Fibroblast of lung (primary cell): ENCODE measurements around the gene INSR. TPM values are rescaled to one million over a fixed set of nuclear protein-coding genes. Genes with fewer than 3 reads are reported as not detected.
A peak's percentile ranks its signal among the peaks of the same experiment; 100 is the strongest.

ENCODE experiments used
- DNase-seq, 2 donors: peaks; one replicate each; pipeline versions ENCODE4 v3.0.0 to v3.0.0-alpha.2; 2010; ENCODE audit warnings: low read depth in 2 of 2
- H2AFZ ChIP-seq: 2 replicates; pipeline ENCODE4 v1.5.1; 2012; ENCODE audit warnings: low read length, control low read depth, inconsistent platforms
- H3K27ac ChIP-seq: 2 replicates; pipeline ENCODE4 v1.5.1; 2011; ENCODE audit warnings: low read length, control low read depth; ENCODE audit not compliant: insufficient read depth
- H3K27me3 ChIP-seq: 2 replicates; pipeline ENCODE4 v1.5.1; 2011; ENCODE audit warnings: mild to moderate bottlenecking, low read length; ENCODE audit not compliant: control insufficient read depth, insufficient read depth
- H3K36me3 ChIP-seq: 2 replicates; pipeline ENCODE4 v1.5.1; 2011; ENCODE audit warnings: low read length; ENCODE audit not compliant: control insufficient read depth, insufficient read depth
- H3K4me1 ChIP-seq: 2 replicates; pipeline ENCODE4 v1.5.1; 2011; ENCODE audit warnings: low read length; ENCODE audit not compliant: control insufficient read depth, insufficient read depth; ENCODE audit errors: extremely low read depth
- H3K4me2 ChIP-seq: 2 replicates; pipeline ENCODE4 v1.5.1; 2011; ENCODE audit warnings: low read length, control low read depth; ENCODE audit not compliant: insufficient read depth; ENCODE audit errors: extremely low read depth
- H3K4me3 ChIP-seq, 4 experiments: fragments of 200-600 bp in 1 of 4; sonication (generic) in 1 of 4; replicated peaks in 1 of 4; 2 replicates each; pipeline ENCODE4 v1.5.1; 2011 to 2016; ENCODE audit warnings: low read length in 4 of 4, low read depth in 3 of 4, mild to moderate bottlenecking in 3 of 4, control low read depth in 2 of 4, inconsistent platforms in 1 of 4, mixed read lengths in 1 of 4; ENCODE audit not compliant: insufficient read depth in 1 of 4; ENCODE audit errors: control extremely low read depth in 1 of 4
- H3K79me2 ChIP-seq: 2 replicates; pipeline ENCODE4 v1.5.1; 2012; ENCODE audit warnings: mild to moderate bottlenecking, low read length, inconsistent platforms; ENCODE audit not compliant: control insufficient read depth, insufficient read depth
- H3K9ac ChIP-seq: 2 replicates; pipeline ENCODE4 v1.5.1; 2011; ENCODE audit warnings: mild to moderate bottlenecking, low read length, control low read depth; ENCODE audit not compliant: insufficient read depth
- H3K9me3 ChIP-seq: 2 replicates; pipeline ENCODE4 v1.5.1; 2012; ENCODE audit warnings: low read depth, low read length; ENCODE audit not compliant: control insufficient read depth, insufficient read depth
- H4K20me1 ChIP-seq: 2 replicates; pipeline ENCODE4 v1.5.1; 2011; ENCODE audit warnings: low read length; ENCODE audit not compliant: control insufficient read depth, insufficient read depth; ENCODE audit errors: extremely low read depth
- EZH2 ChIP-seq: IDR thresholded peaks from 2 replicates; pipeline ENCODE4 v1.5.1; 2012; ENCODE audit warnings: low read length, control low read depth, mild to moderate bottlenecking; ENCODE audit errors: missing control alignments
- polyA plus RNA-seq, 2 donors: library from polyadenylated mRNA; depleted of rRNA in 1 of 2; stranded (reverse) in 1 of 2; unstranded in 1 of 2; fragments of >200 nt; gene quantifications; 2 replicates each; pipeline ENCODE4 v1.2.1, GENCODE V29; 2011 to 2012; ENCODE audit warnings: missing spikeins in 1 of 2
- total RNA-seq: library from RNA; depleted of rRNA; stranded (reverse); fragments of >200 nt; gene quantifications from 2 replicates; pipeline ENCODE4 v1.2.1, GENCODE V29; 2014
- TF ChIP-seq, protein P1 (sequence below), 2 donors: IDR thresholded peaks in 1 of 2; conservative IDR thresholded peaks in 1 of 2; 1 replicate in 1 of 2; 2 replicates in 1 of 2; pipeline ENCODE4 v1.5.1; 2011 to 2012; ENCODE audit warnings: low read length in 2 of 2, control low read depth in 1 of 2, inconsistent platforms in 1 of 2, low read depth in 1 of 2, mild to moderate bottlenecking in 1 of 2

INSR gene
- total and polyA plus RNA-seq, 2 donors (not counting 1 experiment from before 2014, with no cell fraction given), result 3.7 to 23.9 TPM

- TF ChIP-seq EZH2, result no peak
- TF ChIP-seq, protein P1, sequence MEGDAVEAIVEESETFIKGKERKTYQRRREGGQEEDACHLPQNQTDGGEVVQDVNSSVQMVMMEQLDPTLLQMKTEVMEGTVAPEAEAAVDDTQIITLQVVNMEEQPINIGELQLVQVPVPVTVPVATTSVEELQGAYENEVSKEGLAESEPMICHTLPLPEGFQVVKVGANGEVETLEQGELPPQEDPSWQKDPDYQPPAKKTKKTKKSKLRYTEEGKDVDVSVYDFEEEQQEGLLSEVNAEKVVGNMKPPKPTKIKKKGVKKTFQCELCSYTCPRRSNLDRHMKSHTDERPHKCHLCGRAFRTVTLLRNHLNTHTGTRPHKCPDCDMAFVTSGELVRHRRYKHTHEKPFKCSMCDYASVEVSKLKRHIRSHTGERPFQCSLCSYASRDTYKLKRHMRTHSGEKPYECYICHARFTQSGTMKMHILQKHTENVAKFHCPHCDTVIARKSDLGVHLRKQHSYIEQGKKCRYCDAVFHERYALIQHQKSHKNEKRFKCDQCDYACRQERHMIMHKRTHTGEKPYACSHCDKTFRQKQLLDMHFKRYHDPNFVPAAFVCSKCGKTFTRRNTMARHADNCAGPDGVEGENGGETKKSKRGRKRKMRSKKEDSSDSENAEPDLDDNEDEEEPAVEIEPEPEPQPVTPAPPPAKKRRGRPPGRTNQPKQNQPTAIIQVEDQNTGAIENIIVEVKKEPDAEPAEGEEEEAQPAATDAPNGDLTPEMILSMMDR (conservative IDR thresholded peaks at IDR 0.05 in 1 of 2, IDR thresholded peaks at IDR 0.05 in 1 of 2; ENCODE audit: low read depth in 1 of 2, low read length in 2 of 2), result peak; percentile 10 to 24
- peak in 1 of 2 donors; percentile 11 for DNase-seq
These were observed 32.1 kb upstream of the INSR start for GRCh38 chr19:7326105-7326877.

DNA sequence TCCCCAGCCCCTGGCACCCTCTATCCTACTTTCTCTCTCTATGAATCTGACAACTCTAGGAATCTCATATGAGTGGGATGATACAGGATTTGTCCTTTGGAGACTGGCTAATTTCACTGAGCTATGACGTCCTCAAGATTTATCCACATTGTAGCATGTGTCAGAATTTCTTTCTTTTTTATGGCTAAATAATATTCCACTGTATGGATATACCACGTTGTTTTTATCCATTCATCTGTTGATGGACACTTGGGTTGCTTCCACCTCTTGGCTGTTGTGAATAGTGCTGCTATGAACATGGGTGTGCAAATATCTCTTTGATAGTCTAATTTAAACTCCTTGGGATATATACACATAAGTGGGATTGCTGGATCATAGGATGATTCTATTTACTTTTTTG, 24.0 kb upstream of the INSR start:
- no peak for DNase-seq
- H3K9me3 ChIP-seq, result no peaks in the 10 kb centered on the region
- H3K9ac ChIP-seq, result no peak overlapping the region
- no peaks in the 10 kb centered on the region for H3K27me3 ChIP-seq
- no peaks in the 10 kb centered on the region for H4K20me1 ChIP-seq
- no peak overlapping the region for H3K4me3 ChIP-seq
- TF ChIP-seq, protein P1 (conservative IDR thresholded peaks at IDR 0.05 in 1 of 2, IDR thresholded peaks at IDR 0.05 in 1 of 2; ENCODE audit: low read depth in 1 of 2, low read length in 2 of 2), result no peak
- no peak for TF ChIP-seq EZH2
- no peaks in the 10 kb centered on the region for H3K79me2 ChIP-seq
- no peak overlapping the region for H3K4me2 ChIP-seq
- no peak overlapping the region for H3K27ac ChIP-seq
- no peaks in the 10 kb centered on the region for H3K4me1 ChIP-seq
- H3K36me3 ChIP-seq, result no peaks in the 10 kb centered on the region
- no peak overlapping the region for H2AFZ ChIP-seq

More at GRCh38 chr19:7326105-7326877, 32.1 kb upstream of the INSR start:
- H4K20me1 ChIP-seq, result no peaks in the 10 kb centered on the region
- H3K9me3 ChIP-seq, result no peaks in the 10 kb centered on the region
- H3K9ac ChIP-seq, result no peak overlapping the region
- no peak overlapping the region for H2AFZ ChIP-seq
- H3K4me1 ChIP-seq, result no peaks in the 10 kb centered on the region
- H3K36me3 ChIP-seq, result no peaks in the 10 kb centered on the region
- no peaks in the 10 kb centered on the region for H3K79me2 ChIP-seq
- no peak overlapping the region for H3K27ac ChIP-seq
- H3K4me3 ChIP-seq, result no peak overlapping the region
- no peaks in the 10 kb centered on the region for H3K27me3 ChIP-seq
- no peak overlapping the region for H3K4me2 ChIP-seq

DNA sequence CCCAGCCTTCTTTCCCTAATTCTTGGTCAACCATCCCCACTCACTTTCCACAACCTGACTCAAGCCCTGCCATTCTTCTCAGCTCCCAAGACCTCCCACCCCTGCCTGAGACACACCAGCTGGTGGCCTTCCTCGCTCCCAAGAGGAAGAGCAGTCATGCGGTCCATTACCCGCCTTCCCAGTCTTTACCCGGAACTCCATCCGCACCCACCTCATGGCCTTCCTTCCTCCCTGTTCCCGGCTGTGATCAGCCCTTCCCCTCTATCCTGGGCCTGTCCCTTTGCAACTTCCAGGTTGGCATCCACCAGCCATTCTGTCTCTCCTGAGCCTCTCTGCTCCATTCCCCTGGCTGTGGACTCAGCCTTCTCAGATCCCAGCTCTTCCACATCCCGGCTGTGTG, 18.6 kb upstream of the INSR start:
- H3K4me3 ChIP-seq, result no peak overlapping the region
- TF ChIP-seq EZH2, result no peak
- TF ChIP-seq, protein P1 (conservative IDR thresholded peaks at IDR 0.05 in 1 of 2, IDR thresholded peaks at IDR 0.05 in 1 of 2; ENCODE audit: low read depth in 1 of 2, low read length in 2 of 2), result no peak
- no peak overlapping the region for H3K9ac ChIP-seq
- no peak overlapping the region for H2AFZ ChIP-seq
- H3K27ac ChIP-seq, result no peak overlapping the region
- no peaks in the 10 kb centered on the region for H3K27me3 ChIP-seq
- DNase-seq, result no peak
- H3K9me3 ChIP-seq, result no peaks in the 10 kb centered on the region
- H3K79me2 ChIP-seq, result no peaks in the 10 kb centered on the region
- H4K20me1 ChIP-seq, result no peaks in the 10 kb centered on the region
- H3K4me1 ChIP-seq, result no peaks in the 10 kb centered on the region
- H3K36me3 ChIP-seq, result no peaks in the 10 kb centered on the region
- H3K4me2 ChIP-seq, result no peak overlapping the region
